ENCODE results near the gene KCNIP4.

GRCh38 chr4:21514022-21514694 lies 434.4 kb downstream of the KCNIP4 start:
- TF ChIP-seq, protein P1, sequence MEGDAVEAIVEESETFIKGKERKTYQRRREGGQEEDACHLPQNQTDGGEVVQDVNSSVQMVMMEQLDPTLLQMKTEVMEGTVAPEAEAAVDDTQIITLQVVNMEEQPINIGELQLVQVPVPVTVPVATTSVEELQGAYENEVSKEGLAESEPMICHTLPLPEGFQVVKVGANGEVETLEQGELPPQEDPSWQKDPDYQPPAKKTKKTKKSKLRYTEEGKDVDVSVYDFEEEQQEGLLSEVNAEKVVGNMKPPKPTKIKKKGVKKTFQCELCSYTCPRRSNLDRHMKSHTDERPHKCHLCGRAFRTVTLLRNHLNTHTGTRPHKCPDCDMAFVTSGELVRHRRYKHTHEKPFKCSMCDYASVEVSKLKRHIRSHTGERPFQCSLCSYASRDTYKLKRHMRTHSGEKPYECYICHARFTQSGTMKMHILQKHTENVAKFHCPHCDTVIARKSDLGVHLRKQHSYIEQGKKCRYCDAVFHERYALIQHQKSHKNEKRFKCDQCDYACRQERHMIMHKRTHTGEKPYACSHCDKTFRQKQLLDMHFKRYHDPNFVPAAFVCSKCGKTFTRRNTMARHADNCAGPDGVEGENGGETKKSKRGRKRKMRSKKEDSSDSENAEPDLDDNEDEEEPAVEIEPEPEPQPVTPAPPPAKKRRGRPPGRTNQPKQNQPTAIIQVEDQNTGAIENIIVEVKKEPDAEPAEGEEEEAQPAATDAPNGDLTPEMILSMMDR (IDR thresholded peaks at IDR 0.05; ENCODE audit: extremely low read depth in 1 of 2, insufficient read depth in 1 of 2, low read depth in 1 of 2, low read length in 2 of 2): no peak
- no peak for TF ChIP-seq EZH2 (IDR thresholded peaks at IDR 0.05; ENCODE audit: borderline replicate concordance, low read depth, low read length, severe bottlenecking)
- TF ChIP-seq, protein P2, sequence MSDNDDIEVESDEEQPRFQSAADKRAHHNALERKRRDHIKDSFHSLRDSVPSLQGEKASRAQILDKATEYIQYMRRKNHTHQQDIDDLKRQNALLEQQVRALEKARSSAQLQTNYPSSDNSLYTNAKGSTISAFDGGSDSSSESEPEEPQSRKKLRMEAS (IDR thresholded peaks at IDR 0.05; ENCODE audit: insufficient read depth, insufficient read length): no peak
- no peak for TF ChIP-seq POLR2A (IDR thresholded peaks at IDR 0.05; ENCODE audit: low read depth, low read length)
- no peak for TF ChIP-seq POLR2AphosphoS5 (IDR thresholded peaks at IDR 0.05; ENCODE audit: insufficient read depth, low read depth, low read length)

All from endothelial cell of umbilical vein (primary cell).